GM18507 (cell line): ENCODE results near the gene COL9A3.

Experiments
- DNase-seq: peaks from one replicate; pipeline ENCODE4 v3.0.0; 2011; ENCODE audit warnings: low read depth; ENCODE audit not compliant: insufficient read length; ENCODE audit errors: extremely low spot score
- FAIRE-seq: peaks from 2 replicates; lab custom pipeline; 2011; peaks lifted over from hg19 to GRCh38; lab: Jason Lieb, UNC

Gene COL9A3

GRCh38 chr20:62794007-62794724 is 22.7 kb upstream of the COL9A3 start:
- FAIRE-seq (peak; percentile 94), DNase-seq (peak; percentile 85)

GRCh38 chr20:62795023-62795761 is 21.7 kb upstream of the COL9A3 start:
- FAIRE-seq (no peak), DNase-seq (no peak)

DNA sequence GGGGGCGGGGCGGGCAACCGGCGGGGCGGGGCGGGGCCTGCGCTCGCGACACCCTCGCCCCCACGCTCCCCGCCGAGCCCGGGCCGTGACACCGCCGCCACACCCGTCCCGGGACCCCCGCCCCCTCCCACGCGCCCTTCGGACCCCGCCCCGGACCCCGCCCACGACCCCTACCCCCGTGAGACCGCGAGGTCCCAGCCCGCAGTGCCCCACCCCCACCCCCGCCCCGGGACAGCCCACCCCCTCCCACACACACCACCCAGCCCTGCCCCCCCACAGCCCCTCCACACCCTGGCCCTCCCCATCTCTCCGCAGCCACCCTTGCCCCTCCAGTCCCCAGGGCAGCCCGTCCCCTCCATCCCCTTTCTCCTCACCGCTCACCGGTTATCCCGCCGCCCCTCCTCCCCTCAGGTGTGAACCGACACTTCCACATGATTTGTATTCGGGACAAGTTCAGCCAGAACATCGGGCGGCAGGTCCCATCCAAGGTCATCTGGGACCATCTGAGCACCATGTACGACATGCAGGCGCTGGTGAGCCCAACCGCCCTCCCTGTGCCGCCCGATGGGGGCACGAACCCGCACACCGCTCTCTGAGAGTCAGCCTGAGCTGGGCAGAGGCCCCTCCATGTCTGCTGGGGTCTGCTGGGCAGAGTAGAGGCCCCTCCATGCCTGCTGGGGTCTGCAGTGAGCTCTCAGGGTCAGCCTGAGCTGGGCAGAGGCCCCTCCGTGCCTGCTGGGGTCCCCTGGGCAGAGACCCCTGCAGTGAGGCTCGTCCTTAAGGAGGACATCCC is 20.0 kb upstream of the COL9A3 start:
- no peak for DNase-seq
- no peak for FAIRE-seq

- DNase-seq = no peak
These were observed 18.9 kb upstream of the COL9A3 start for GRCh38 chr20:62797671-62798532.

DNA sequence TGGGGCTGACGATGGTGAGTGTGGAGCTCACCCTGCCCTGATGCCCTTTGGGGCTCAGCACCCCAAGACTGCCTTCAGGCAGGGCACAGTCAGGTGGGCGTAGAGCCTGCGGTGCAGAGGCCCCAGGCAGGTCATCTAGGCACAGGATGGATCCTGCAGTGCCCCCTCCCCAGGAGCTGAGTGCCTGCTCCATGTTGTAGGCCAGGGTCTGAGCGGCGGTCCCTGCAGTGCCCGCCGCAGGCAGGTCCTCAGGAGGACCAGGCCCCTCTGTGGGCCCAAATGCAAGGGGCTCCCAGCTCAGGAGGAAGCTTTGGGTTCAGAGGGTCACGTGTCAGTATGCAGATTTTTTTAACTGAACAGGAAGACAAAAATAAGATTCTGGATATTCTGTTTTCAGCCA is 17.8 kb upstream of the COL9A3 start:
- no peak for DNase-seq
- no peak for FAIRE-seq

More at GRCh38 chr20:62797671-62798532, 18.9 kb upstream of the COL9A3 start:
- no peak for FAIRE-seq

GRCh38 chr20:62799459-62799858 is 17.4 kb upstream of the COL9A3 start:
- no peak for DNase-seq
- no peak for FAIRE-seq

DNA sequence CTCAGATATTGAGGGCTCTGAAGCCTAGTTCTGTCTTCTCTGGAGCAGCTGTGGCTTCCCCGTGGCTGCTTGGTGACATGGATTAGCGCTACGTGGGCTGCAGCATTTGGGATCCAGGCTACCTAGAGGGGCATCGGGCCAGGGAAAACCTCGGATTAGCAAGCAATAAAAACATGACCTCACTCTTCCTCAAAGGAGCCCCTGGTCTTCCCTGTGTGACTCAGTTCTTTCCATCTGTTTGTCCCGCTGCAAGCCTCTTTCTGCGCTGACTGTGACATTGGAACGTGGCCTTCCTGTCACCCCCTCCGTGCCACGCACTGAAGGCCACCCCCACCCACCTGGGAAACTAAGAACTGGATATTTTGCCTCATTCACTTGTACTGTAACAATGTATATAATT is 17.0 kb upstream of the COL9A3 start:
- FAIRE-seq (no peak), DNase-seq (no peak)

DNA sequence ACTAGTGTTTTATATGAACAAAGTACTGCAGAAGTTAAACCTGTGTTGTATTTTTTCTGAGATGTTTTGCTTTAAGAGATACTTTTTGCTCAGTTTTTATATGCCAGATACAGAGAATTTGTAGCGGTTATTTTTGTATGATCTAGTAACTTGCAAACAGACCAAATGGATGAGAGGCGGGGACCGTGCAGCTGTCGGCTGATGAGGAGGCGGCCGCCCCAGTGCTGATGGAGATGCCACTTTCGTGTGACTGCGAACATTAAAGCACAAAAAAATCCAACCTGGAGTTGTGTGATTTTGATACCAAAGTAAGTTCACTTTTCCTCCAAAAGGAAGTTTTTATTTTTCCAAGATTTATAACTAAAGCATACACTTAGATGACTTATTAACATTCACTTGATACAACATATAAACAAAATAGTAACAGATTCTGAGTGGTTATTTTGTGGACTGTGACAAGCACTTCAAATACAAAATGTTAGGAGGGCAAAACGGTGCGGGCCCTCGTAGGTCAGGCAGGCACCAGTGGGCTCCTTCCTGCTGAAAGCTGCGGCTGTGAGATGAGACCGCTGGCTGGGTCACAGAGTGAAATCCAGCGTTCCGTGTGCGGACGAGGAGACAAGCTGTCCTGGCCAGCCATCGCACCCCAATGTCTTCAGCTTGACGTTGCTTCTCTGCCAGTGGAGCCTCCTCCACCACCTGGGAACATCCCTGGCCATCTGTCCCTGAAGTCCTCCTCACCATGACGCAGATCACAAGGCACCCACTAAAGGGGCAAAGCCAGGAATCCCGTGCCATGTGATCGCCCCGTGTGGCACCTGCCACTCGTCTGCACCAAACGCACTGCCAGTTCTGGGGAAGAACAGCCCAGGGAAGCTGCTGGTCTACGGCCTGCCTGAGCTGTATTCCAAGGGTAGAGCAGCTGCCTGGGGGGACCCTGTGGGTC is 16.3 kb upstream of the COL9A3 start:
- DNase-seq = no peak
- FAIRE-seq = no peak

DNA sequence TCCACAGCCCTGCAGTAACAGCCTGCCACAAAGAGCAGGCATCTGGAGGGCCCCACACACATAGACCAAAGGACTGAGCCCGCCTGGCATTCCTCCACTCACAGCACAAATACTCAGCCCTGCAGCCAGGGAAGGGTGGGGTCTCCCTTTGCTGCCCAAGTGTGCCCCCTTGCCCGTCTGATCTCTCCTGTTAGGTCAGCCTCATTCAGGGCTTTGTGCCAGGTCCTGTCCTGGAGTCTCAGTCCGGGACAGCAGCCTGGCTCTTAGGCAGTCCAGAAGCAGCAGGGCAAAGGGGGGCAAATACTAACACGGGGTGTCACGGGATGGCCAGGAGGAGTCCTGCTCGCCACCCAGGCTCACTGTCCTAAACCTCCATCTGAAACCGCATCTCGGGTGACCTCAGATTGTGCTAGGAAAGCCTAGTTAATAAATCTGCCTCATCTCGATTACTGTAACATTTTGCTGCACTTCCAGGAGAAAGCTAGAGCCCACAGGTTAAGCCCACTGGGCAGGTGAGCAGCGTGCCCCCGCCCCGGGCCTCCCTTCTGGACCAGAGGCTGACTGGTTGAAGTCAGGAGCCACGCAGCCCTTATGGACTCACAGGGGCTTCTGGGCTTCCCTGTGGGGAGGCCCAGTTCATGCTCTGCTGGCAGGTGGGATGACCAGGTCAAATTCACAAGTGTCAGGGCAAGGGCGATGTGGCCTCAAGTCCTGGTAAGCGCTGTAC is 15.4 kb upstream of the COL9A3 start:
- no peak for FAIRE-seq
- no peak for DNase-seq

DNA sequence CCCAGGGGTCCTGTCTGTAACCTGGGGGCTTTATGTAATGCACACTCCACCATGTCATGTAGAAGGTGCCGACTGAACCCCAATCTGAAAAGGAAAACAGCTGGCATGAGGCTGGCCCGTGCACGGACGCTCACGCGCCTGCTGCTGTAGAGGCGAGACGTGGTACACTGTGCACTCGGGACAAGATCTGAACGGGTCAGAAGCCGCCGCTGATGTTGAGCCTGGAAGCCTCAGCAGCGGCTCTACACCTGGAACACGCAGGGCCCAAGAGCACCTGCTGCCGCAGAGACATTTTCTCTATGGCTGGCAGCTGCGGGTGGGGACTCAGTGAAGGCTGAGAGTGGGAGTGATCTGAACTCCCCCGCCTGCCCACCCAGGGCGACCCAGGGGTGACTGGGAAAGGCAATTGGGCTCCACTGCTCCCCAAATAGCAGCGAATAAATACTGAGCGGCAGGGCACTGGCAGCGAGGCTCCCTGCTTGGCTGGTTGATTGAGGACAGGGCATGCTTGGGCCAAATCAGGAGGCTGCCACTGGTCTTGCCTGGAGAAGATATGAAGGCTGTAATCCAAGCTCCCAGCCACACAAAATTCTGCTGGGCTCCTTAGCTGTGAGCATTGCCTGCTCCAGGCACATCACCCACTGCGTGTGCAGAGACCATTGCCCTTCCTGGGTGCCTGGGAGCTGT is 14.7 kb upstream of the COL9A3 start:
- FAIRE-seq (no peak), DNase-seq (no peak)

DNA sequence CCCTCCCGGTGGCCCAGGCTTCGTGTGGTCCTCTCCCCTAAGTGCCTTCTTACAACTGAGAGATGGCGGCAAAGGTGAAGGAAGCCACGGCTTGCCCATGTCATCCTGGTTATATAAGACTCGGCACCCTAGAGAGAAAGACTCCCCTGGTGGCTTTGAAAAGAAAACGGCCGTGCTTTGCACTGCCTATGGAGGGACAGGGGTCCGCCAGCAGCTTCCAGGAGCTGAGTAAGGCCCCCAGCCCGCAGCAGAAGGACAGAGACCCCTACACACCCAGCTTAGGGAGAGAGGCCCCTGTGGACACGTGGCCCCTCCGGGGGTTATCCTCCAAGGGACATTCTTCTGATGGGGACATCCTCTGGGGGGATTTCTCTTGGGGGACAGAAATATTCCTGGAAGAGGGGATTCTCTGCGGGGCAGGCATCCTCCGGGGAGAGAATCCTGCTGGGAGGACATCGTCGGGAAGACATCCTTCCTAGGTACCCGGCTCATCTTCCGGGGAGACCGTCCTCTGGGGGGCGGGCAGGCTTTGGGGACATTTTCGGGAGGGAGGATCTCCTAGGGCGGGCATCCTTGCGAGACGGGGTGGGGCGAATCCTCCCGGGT is 12.7 kb upstream of the COL9A3 start:
- DNase-seq (no peak), FAIRE-seq (no peak)

DNA sequence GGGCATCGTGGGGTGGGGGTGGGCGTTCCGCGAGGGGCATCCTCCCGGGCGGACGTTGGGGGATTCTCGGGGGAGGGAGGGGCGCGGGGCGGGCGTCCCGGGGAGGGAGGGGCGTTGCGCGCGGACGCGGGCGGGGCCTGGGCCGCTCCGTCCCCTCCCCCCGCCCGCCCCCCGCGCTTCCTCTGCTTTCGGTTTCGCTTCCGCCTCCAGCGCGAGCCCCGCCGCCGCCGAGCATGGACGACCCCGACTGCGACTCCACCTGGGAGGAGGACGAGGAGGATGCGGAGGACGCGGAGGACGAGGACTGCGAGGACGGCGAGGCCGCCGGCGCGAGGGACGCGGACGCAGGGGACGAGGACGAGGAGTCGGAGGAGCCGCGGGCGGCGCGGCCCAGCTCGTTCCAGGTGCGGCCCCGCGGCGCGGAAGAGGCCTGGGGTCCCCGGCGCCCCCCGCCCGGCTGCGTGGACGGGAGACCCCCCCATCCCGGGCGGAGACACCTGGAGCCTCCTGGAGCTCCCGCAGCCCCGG is 12.2 kb upstream of the COL9A3 start, which contains the start of gene OGFR:
Gene OGFR, plus strand, starts transcription at position 209 of the 528 bp plus-strand sequence. Its CDS starts 25 bp downstream, at position 234.
- peak; percentile 78 for DNase-seq
- no peak for FAIRE-seq

DNA sequence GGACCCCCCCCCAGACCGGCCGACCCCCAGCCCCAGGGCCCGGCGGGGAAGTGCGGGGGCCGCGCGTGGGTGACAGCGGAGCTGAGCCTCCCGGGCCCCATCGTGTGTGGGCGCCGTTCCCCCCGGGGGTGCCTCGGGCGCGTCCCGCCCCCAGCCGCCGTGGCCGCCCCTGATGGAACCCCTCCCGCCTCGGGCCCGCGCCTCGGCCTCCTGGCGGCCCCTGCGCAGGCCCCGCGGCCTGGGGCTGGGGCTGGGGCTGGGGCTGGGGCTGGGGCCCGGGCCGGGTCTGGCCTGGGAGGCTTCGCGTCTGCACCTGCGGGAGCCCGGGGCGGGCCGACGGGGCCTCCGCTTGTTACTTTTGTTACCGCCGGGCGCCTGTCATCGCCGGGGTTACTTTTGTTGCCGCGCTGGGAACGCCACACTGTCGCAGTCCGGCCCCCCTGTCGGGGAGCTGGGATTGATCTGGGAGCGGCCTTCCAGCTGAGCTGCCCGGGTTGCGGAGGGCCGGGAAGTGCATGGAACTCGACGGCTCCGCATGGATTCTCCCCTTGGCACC is 11.6 kb upstream of the COL9A3 start:
- DNase-seq (no peak), FAIRE-seq (no peak)

GRCh38 chr20:62805711-62806382 is 11.0 kb upstream of the COL9A3 start:
- DNase-seq = no peak
- FAIRE-seq = no peak

DNA sequence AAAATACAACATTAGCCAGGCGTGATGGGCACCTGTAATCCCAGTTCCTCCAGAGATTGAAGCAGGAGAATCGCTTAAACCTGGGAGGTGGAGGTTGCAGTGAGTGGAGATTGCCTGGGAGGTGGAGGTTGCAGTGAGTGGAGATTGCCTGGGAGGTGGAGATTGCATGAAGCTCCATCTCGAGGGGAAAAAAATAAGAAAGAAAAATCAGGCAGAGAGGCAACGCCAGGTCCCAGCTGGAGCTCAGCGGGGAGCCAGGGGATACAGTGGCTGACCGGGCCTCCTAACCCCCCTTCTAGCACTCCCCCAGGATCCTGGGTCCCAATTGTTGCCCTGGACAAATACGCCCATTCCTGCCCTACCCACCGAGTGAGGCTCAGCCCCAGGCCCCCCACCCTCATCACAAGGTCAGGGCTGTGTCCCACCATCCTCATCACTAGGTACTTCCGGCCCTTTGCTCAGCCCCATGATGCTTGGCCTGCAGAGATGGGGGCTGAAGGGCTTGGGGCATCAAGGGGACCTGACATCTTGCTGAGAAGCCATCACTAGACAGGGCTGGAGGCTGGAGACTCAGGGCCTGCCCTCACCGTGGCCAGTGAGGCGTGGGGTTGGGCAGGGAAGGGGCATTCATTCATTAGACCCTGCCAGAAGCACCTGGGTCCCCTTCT is 10.3 kb upstream of the COL9A3 start:
- FAIRE-seq (no peak), DNase-seq (no peak)
